Measurements from ENCODE around the gene KCNK3.
"Not testable (repeated sequence)": the region's sequence is repeated elsewhere in the genome, so short reads cannot be mapped to it uniquely, and the experiment has no call there.

Gene KCNK3

DNA sequence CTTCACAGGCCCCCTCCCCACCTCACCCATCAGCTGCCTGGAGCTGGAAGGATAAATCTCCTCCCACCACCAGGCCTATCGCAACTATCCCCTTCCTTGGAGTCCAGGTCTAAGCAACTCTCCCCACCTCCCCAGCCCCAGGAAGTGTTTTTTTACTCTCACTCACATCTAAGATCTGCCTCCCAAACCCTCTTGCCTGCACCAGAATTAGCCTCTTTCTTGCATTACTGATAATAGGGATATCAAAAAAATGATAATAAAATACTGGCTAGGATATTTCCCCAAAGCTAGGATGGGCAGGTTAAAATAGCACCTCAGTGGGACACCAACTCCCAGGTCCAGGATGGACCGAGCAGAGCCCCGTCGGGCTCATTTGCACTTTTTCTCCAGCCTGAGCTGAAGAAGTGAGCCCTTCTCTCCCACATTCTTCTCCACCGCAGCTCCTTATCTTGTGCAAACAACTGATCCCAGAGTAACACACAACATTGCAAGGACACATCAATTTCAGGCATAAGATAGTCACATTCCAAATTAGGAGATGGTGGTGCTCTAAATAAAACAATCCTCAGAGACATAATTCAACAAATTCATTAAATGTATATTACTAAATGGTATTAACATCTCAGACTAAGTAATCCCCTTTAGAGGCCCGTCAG, 33.7 kb upstream of the KCNK3 start:
- TF ChIP-seq, protein P1, sequence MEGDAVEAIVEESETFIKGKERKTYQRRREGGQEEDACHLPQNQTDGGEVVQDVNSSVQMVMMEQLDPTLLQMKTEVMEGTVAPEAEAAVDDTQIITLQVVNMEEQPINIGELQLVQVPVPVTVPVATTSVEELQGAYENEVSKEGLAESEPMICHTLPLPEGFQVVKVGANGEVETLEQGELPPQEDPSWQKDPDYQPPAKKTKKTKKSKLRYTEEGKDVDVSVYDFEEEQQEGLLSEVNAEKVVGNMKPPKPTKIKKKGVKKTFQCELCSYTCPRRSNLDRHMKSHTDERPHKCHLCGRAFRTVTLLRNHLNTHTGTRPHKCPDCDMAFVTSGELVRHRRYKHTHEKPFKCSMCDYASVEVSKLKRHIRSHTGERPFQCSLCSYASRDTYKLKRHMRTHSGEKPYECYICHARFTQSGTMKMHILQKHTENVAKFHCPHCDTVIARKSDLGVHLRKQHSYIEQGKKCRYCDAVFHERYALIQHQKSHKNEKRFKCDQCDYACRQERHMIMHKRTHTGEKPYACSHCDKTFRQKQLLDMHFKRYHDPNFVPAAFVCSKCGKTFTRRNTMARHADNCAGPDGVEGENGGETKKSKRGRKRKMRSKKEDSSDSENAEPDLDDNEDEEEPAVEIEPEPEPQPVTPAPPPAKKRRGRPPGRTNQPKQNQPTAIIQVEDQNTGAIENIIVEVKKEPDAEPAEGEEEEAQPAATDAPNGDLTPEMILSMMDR (IDR thresholded peaks at IDR 0.05; ENCODE audit: borderline replicate concordance, control extremely low read depth, extremely low read depth, insufficient read depth, missing control alignments), result no peak
- no peak for DNase-seq (ENCODE audit: low spot score)
- in situ Hi-C loops (cut with MboI; ENCODE audit: low sequenced_read_pairs, unreplicated experiment), result no loop called here

DNA sequence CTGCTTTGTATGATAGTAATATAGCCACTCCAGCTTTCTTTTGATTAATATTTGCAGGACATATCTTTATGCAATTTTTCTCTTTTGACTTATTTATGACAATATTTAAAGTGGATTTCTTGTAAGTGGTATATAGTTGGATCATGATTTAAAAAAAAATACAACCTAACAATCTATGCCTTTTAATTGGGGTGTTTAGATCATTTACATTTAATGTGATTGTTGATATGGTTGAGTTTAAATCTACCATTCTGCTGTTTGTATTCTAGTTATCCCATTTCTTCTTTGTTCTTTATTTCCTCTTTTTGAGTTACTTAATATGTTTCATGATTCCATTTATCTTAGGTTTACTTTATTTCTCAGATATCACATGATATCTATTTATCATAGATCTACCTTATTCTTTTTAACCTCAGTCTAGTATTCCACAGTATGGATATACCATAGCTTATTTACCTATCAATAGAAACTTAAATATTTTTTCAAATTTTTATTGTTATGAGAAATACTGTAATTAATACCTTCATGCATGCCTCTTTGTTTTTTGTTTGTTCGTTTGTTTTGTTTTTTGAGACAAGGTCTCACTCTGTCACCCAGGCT, 32.1 kb upstream of the KCNK3 start:
- TF ChIP-seq, protein P1 (IDR thresholded peaks at IDR 0.05; ENCODE audit: borderline replicate concordance, control extremely low read depth, extremely low read depth, insufficient read depth, missing control alignments), result no peak
- DNase-seq (ENCODE audit: low spot score), result no peak
- in situ Hi-C loops (cut with MboI; ENCODE audit: low sequenced_read_pairs, unreplicated experiment), result no loop called here

DNA sequence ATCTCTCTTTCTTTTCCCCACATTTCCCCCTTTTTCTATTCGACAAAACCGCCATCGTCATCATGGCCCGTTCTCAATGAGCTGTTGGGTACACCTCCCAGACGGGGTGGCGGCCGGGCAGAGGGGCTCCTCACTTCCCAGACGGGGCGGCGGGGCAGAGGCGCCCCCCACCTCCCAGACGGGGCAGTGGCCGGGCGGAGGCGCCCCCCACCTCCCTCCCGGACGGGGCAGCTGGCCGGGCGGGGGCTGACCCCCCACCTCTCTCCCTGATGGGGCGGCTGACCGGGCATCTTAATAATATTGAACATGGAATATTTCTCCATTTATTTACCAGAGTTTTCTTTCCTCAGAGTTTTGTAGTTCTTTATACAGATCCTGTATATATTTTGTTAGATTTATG, 27.2 kb upstream of the KCNK3 start:
- DNase-seq (ENCODE audit: low spot score); in situ Hi-C loops (cut with MboI; ENCODE audit: low sequenced_read_pairs, unreplicated experiment): not testable (repeated sequence)

DNA sequence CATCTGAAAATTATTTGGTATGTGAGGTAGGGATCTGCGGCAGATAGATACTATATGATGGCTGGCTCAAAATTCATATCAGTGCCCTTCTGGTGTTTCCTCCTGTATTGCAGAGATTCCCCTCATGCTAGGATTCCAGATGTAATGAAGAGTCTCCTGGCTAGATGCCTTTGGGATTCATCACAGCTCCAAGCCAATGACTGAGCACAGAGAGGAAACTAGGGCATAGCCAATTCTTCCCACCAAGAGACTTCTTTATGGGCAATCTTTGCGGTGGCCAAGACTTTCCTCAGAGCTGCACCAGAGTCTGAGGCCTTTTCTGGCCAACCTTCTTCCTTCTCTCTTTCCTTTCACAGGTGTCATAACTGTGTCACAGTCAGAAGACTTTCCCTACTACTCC, 25.9 kb upstream of the KCNK3 start:
- TF ChIP-seq, protein P1 (IDR thresholded peaks at IDR 0.05; ENCODE audit: borderline replicate concordance, control extremely low read depth, extremely low read depth, insufficient read depth, missing control alignments), result no peak
- in situ Hi-C loops (cut with MboI; ENCODE audit: low sequenced_read_pairs, unreplicated experiment), result no loop called here
- DNase-seq (ENCODE audit: low spot score), result no peak

DNA sequence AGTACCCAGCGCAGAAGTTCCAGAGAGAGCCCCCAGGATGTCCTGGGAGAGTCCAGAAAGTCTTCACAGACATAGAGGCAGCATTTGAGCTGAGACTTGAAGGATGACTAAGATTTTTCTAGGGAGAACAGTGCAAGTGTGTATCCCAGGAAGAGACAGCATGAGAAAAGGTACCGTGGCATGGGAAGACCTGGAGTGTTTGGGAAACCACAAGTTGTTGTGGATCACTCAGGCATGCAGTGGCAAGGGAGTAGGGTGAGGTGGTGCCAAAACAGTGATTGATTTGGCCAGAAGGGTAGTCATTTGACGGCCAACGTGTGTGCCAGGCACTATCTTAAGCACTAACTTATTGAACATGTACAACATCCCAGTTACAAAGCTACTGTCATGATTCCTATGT, 24.5 kb upstream of the KCNK3 start:
- in situ Hi-C loops (cut with MboI; ENCODE audit: low sequenced_read_pairs, unreplicated experiment), result no loop called here
- TF ChIP-seq, protein P1 (IDR thresholded peaks at IDR 0.05; ENCODE audit: borderline replicate concordance, control extremely low read depth, extremely low read depth, insufficient read depth, missing control alignments), result no peak
- no peak for DNase-seq (ENCODE audit: low spot score)

DNA sequence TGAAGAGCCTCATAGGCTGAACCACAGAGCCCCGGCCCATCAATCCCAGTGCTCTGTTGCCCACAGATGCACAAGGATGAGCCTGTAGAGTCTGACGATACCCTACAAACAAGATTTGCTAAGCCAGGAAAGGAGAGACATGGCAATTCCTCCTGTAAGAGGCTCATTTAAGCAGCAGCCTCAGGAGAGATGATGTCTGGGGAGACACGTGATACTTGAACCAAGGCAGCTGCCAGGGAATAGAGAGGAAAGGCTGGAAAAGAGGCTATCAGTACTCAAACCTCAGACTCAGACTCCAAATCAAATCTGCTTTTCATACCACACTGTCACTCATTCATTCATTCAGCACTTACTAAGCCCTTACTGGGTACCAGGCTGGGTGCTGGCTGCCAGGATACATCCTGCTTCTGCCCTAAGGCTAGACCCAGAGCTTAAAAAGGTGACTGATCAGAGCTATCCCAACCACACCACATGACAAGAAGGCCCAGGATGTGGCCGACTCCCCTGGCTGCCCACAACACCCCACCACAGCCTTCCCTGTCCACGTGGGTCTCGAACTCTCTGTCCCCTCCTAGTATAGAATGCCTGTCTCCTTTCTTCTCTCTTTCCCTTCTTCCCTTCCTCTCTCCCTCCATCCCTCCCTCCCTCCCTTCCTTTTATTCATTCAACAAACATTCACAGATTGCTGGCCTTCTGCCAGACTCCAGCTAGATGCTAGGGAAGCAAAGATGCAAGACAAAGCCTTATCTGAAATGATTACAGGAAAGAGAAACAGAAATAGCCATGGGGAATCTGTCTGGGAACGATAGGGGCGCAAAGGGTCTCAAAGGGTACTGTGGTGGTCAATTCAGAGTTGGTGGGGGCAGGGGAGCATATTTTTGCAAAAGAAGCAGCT, 23.4 kb upstream of the KCNK3 start:
- TF ChIP-seq, protein P1 (IDR thresholded peaks at IDR 0.05; ENCODE audit: borderline replicate concordance, control extremely low read depth, extremely low read depth, insufficient read depth, missing control alignments), result no peak
- in situ Hi-C loops (cut with MboI; ENCODE audit: low sequenced_read_pairs, unreplicated experiment), result no loop called here
- DNase-seq (ENCODE audit: low spot score), result no peak

DNA sequence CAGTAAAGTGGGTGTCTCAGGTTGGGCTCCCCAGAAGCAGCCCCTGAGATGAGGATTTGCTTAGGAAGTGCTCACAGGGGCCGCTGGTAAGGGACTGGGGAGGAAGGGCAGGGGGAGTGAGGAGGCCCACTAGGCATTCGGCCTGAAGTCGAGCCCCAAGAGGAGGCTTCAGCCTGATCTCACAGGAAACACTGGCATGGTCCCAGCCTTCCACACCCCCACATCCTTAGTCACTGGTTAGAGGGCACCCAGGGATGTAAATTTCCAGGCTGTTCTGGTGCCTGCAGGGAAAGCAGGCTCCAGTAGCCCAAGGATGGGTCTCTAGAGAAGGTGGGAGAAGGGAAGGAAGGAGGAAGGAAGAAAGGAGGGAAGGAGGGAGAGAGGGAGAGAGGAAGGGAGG, 22.4 kb upstream of the KCNK3 start:
- TF ChIP-seq, protein P1 (IDR thresholded peaks at IDR 0.05; ENCODE audit: borderline replicate concordance, control extremely low read depth, extremely low read depth, insufficient read depth, missing control alignments), result no peak
- DNase-seq (ENCODE audit: low spot score), result no peak
- in situ Hi-C loops (cut with MboI; ENCODE audit: low sequenced_read_pairs, unreplicated experiment), result no loop called here
